Measurements from ENCODE around the gene ITGA11. TPM values are rescaled to one million over a fixed set of nuclear protein-coding genes. Genes with fewer than 3 reads are reported as not detected.

ITGA11 gene
- total RNA-seq, 1 experiment from 2014 or later = not detected

DNA sequence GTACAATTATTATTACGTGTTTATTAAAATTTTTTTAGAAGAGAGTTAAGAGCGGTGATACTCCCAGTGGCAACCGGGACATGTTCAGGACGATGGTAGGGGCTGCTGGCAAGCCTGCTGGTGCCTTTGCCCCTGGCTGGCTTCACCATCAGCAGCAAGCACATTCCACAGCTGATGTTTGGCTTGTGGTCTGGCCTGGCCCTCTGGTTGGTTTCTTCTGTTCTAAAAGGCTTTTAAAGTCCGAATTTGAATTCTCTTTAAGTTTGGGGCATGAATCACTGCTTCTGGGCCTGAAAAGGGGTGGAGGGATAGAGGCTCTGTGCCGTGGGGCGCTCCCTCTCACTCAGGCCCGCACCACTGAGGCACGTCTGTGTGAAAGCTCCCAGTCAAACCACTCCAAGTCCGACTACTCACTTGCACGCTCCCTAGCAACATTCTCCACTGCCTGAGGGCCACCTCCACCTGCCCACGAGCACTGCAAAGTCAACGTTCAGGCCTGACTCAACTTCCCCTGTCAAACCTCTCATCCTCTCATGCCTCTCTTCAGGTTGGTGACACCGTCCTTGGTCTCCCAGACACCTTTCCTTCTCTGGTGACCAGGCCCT lies 10.1 kb downstream of the ITGA11 start:
- H3K27ac ChIP-seq (ENCODE audit: low read length) = no peak overlapping the region
- POLR2A ChIA-PET (ENCODE audit: unreplicated experiment) = no interaction called here
- ATAC-seq (no peak), DNase-seq (no peak)
- no peaks in the 10 kb centered on the region for H4K20me1 ChIP-seq (ENCODE audit: low read length)
- H3K9me2 ChIP-seq (replicated peaks; ENCODE audit: low read length) = no peaks in the 10 kb centered on the region
- no peak for TF ChIP-seq EZH2 (IDR thresholded peaks at IDR 0.05; ENCODE audit: low read length, unreplicated experiment)
- TF ChIP-seq, protein P1, sequence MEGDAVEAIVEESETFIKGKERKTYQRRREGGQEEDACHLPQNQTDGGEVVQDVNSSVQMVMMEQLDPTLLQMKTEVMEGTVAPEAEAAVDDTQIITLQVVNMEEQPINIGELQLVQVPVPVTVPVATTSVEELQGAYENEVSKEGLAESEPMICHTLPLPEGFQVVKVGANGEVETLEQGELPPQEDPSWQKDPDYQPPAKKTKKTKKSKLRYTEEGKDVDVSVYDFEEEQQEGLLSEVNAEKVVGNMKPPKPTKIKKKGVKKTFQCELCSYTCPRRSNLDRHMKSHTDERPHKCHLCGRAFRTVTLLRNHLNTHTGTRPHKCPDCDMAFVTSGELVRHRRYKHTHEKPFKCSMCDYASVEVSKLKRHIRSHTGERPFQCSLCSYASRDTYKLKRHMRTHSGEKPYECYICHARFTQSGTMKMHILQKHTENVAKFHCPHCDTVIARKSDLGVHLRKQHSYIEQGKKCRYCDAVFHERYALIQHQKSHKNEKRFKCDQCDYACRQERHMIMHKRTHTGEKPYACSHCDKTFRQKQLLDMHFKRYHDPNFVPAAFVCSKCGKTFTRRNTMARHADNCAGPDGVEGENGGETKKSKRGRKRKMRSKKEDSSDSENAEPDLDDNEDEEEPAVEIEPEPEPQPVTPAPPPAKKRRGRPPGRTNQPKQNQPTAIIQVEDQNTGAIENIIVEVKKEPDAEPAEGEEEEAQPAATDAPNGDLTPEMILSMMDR (conservative IDR thresholded peaks at IDR 0.05; ENCODE audit: low read depth, low read length) = no peak
- no peak for TF ChIP-seq EZH2phosphoT487 (IDR thresholded peaks at IDR 0.05; ENCODE audit: borderline replicate concordance, low read length)
- H3K27me3 ChIP-seq (ENCODE audit: low read length) = no peaks in the 10 kb centered on the region
- H3K9me3 ChIP-seq (ENCODE audit: low read length) = no peaks in the 10 kb centered on the region
- no peaks in the 10 kb centered on the region for H3K79me2 ChIP-seq (ENCODE audit: low read length)
- H3K4me2 ChIP-seq (ENCODE audit: low read length) = no peak overlapping the region
- no peaks in the 10 kb centered on the region for H3K36me3 ChIP-seq (ENCODE audit: low read depth, low read length)
- intact Hi-C loops (cut with micrococcal nuclease) = no loop called here
- CTCF ChIA-PET = no interaction called here
- no peak overlapping the region for H3K9ac ChIP-seq (ENCODE audit: low read length)
- no peak overlapping the region for H3K4me3 ChIP-seq (ENCODE audit: low read length)
- BruUV-seq (replicated peaks) = no TSS peak
- no peak overlapping the region for H2AFZ ChIP-seq (ENCODE audit: low read length)
- no peaks in the 10 kb centered on the region for H3F3A ChIP-seq (ENCODE audit: low read length, unreplicated experiment)
- no peaks in the 10 kb centered on the region for H3K4me1 ChIP-seq (ENCODE audit: insufficient read depth, low read length)

DNA sequence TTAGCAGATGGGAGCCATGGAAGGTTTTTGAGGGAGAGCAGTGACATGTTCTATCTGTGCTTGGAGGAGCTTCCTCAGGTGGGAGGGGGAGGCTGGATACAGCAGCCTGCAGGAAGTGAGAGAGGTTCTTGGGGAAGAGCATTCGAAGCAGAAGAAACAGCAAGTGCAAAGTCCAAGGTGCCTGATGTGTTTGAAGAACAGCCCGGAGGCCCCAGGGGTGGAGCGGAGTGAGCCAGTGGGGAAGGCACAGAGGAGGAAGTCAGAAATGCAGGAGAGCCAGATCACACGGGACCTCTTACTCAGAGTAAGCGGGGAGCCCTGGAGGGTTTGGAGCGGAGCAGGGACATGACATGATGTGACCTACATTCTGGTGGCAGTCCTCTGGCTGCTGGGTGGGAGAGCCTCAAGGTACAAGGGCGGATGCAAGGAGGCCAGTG lies 10.8 kb downstream of the ITGA11 start:
- no peaks in the 10 kb centered on the region for H3K9me3 ChIP-seq (ENCODE audit: low read length)
- ATAC-seq = no peak
- H3K4me1 ChIP-seq (ENCODE audit: insufficient read depth, low read length) = no peaks in the 10 kb centered on the region
- no peaks in the 10 kb centered on the region for H3K79me2 ChIP-seq (ENCODE audit: low read length)
- H3K36me3 ChIP-seq (ENCODE audit: low read depth, low read length) = no peaks in the 10 kb centered on the region
- H3K9me2 ChIP-seq (replicated peaks; ENCODE audit: low read length) = no peaks in the 10 kb centered on the region
- H3K4me3 ChIP-seq (ENCODE audit: low read length) = no peak overlapping the region
- no peak overlapping the region for H3K9ac ChIP-seq (ENCODE audit: low read length)
- intact Hi-C loops (cut with micrococcal nuclease) = no loop called here
- POLR2A ChIA-PET (ENCODE audit: unreplicated experiment) = no interaction called here
- DNase-seq = no peak
- BruUV-seq (replicated peaks) = no TSS peak
- H4K20me1 ChIP-seq (ENCODE audit: low read length) = no peaks in the 10 kb centered on the region
- H3F3A ChIP-seq (ENCODE audit: low read length, unreplicated experiment) = no peaks in the 10 kb centered on the region
- CTCF ChIA-PET = no interaction called here
- no peaks in the 10 kb centered on the region for H3K27me3 ChIP-seq (ENCODE audit: low read length)
- no peak overlapping the region for H2AFZ ChIP-seq (ENCODE audit: low read length)
- no peak overlapping the region for H3K27ac ChIP-seq (ENCODE audit: low read length)
- TF ChIP-seq, protein P1 (conservative IDR thresholded peaks at IDR 0.05; ENCODE audit: low read depth, low read length) = no peak
- TF ChIP-seq EZH2 (IDR thresholded peaks at IDR 0.05; ENCODE audit: low read length, unreplicated experiment) = no peak
- no peak for TF ChIP-seq EZH2phosphoT487 (IDR thresholded peaks at IDR 0.05; ENCODE audit: borderline replicate concordance, low read length)
- H3K4me2 ChIP-seq (ENCODE audit: low read length) = no peak overlapping the region

DNA sequence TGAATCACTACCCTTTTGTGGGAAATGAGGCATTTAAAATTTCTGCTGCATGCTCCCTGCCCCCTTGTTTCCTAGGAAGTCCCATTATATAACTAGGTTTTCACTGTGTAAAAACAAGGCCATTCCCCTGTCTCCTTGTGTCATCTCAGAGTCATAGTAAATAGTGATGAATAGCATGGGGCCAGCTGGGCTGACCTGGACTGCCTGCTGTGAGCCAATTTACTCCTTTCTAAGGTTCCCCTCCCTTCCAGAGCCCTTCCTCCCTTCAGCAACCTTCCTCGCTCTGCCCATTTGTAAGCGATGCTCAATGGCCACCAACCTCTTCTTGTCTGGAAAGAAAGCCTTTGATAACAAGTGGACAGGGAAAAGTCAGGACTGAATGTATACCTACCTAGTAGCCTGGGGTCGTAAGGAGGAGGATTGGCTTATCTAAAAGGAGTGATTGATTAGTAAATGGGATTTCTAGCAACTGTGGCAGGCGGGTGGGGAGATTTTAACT lies 11.7 kb downstream of the ITGA11 start:
- ATAC-seq (no peak), DNase-seq (peak; percentile 7)
- Histone ChIP-seq H3K4me2 (ENCODE audit: low read length) (no peak overlapping the region), H2AFZ (ENCODE audit: low read length) (no peak overlapping the region), H3K79me2 (ENCODE audit: low read length) (no peaks in the 10 kb centered on the region), H3K9ac (ENCODE audit: low read length) (no peak overlapping the region), H3F3A (ENCODE audit: low read length, unreplicated experiment) (no peaks in the 10 kb centered on the region), H3K27me3 (ENCODE audit: low read length) (no peaks in the 10 kb centered on the region), H3K4me3 (ENCODE audit: low read length) (no peak overlapping the region), H3K9me2 (replicated peaks; ENCODE audit: low read length) (no peaks in the 10 kb centered on the region), H3K36me3 (ENCODE audit: low read depth, low read length) (no peaks in the 10 kb centered on the region), H3K27ac (ENCODE audit: low read length) (no peak overlapping the region), H3K4me1 (ENCODE audit: insufficient read depth, low read length) (no peaks in the 10 kb centered on the region), H4K20me1 (ENCODE audit: low read length) (no peaks in the 10 kb centered on the region), H3K9me3 (ENCODE audit: low read length) (no peaks in the 10 kb centered on the region)
- no TSS peak for BruUV-seq (replicated peaks)
- TF ChIP-seq EZH2phosphoT487 (IDR thresholded peaks at IDR 0.05; ENCODE audit: borderline replicate concordance, low read length) (no peak), EZH2 (IDR thresholded peaks at IDR 0.05; ENCODE audit: low read length, unreplicated experiment) (no peak)
- TF ChIP-seq, protein P1 (conservative IDR thresholded peaks at IDR 0.05; ENCODE audit: low read depth, low read length) = no peak
- intact Hi-C loops (cut with micrococcal nuclease) = no loop called here
- ChIA-PET CTCF (no interaction called here), POLR2A (ENCODE audit: unreplicated experiment) (no interaction called here)

Data from PC-3 (cell line).